HG03135 (cell line): ENCODE data around the gene TMEM9B.
"Not testable (repeated sequence)": the region's sequence is repeated elsewhere in the genome, so short reads cannot be mapped to it uniquely, and the experiment has no call there.

Source experiments
- ATAC-seq: cut with Tn5 transposase; IDR thresholded peaks from one replicate; pipeline ENCODE4 v1.9.1; 2021; ENCODE audit warnings: mild to moderate bottlenecking, moderate library complexity; ENCODE audit not compliant: unreplicated experiment

TMEM9B gene

GRCh38 chr11:8979365-8979764 is 15.1 kb upstream of the TMEM9B start:
- not testable (repeated sequence) for ATAC-seq

GRCh38 chr11:8973121-8973520 is 8.9 kb upstream of the TMEM9B start:
- no peak for ATAC-seq

GRCh38 chr11:8971924-8972316 is 7.7 kb upstream of the TMEM9B start:
- no peak for ATAC-seq

GRCh38 chr11:8971196-8971923 is 7.1 kb upstream of the TMEM9B start:
- no peak for ATAC-seq

GRCh38 chr11:8967184-8967583 is 2.9 kb upstream of the TMEM9B start:
- no peak for ATAC-seq

GRCh38 chr11:8963569-8964323 is 496 bp downstream of the TMEM9B start:
- peak; percentile 65 for ATAC-seq

- ATAC-seq: no peak
These were observed 1.4 kb downstream of the TMEM9B start for GRCh38 chr11:8962841-8963240.

- no peak for ATAC-seq
These were observed 2.8 kb downstream of the TMEM9B start for GRCh38 chr11:8961401-8961800.

GRCh38 chr11:8959546-8960166 is 4.6 kb downstream of the TMEM9B start:
- peak; percentile 42 for ATAC-seq

GRCh38 chr11:8956860-8957259 is 7.4 kb downstream of the TMEM9B start:
- ATAC-seq: no peak

GRCh38 chr11:8948886-8949285 is 15.4 kb downstream of the TMEM9B start:
- no peak for ATAC-seq

GRCh38 chr11:8947230-8947943 is 16.9 kb downstream of the TMEM9B start:
- ATAC-seq: no peak

GRCh38 chr11:8942518-8943066 is 21.6 kb downstream of the TMEM9B start, which contains the start of gene ASCL3:
Gene ASCL3, minus strand, starts transcription at chr11:8943016. Its CDS starts 4,855 bp downstream, at chr11:8938161.
- no peak for ATAC-seq

- no peak for ATAC-seq
These were observed 22.7 kb downstream of the TMEM9B start for GRCh38 chr11:8941341-8942103.

- no peak for ATAC-seq
These were observed 26.6 kb downstream of the TMEM9B start for GRCh38 chr11:8937659-8938058.

GRCh38 chr11:8937159-8937558 is 27.1 kb downstream of the TMEM9B start:
- ATAC-seq: no peak

- ATAC-seq: not testable (repeated sequence)
These were observed 28.5 kb downstream of the TMEM9B start for GRCh38 chr11:8935789-8936188.

GRCh38 chr11:8934742-8935488 is 29.3 kb downstream of the TMEM9B start:
- no peak for ATAC-seq

GRCh38 chr11:8933931-8934330 is 30.3 kb downstream of the TMEM9B start:
- no peak for ATAC-seq
